GM23338 (cell line): Measurements from ENCODE around the gene FGD3. TPM values are rescaled to one million over a fixed set of nuclear protein-coding genes. Genes with fewer than 3 reads are reported as not detected.

ENCODE experiments used
- ATAC-seq: fragments of 200-7000 bp; cut with Tn5 transposase; 3 replicates; pipeline ENCODE4 v1.9.1; 2020
- DNase-seq: peaks from one replicate; pipeline ENCODE4 v3.0.0-alpha.2; 2015; ENCODE audit warnings: low spot score
- H2AFZ ChIP-seq: fragments of 200-600 bp; sonication (generic); 2 replicates; pipeline ENCODE4 v1.8.0; 2016; ENCODE audit warnings: antibody characterized with exemption, mild to moderate bottlenecking, moderate library complexity
- H3F3A ChIP-seq: fragments of 200-600 bp; sonication (generic); replicated peaks from 2 replicates; pipeline ENCODE4 v1.8.0; 2017; ENCODE audit warnings: antibody characterized with exemption, mixed run types, low read depth
- H3K27ac ChIP-seq: fragments of 200-600 bp; sonication (generic); 2 replicates; pipeline ENCODE4 v1.6.1; 2016; ENCODE audit warnings: low read depth
- H3K27me3 ChIP-seq: fragments of 200-600 bp; sonication (generic); 2 replicates; pipeline ENCODE4 v1.8.0; 2016; ENCODE audit warnings: mild to moderate bottlenecking, mixed run types, moderate library complexity; ENCODE audit not compliant: insufficient read depth
- H3K36me3 ChIP-seq: fragments of 200-600 bp; sonication (generic); 2 replicates; pipeline ENCODE4 v1.8.0; 2016; ENCODE audit warnings: mild to moderate bottlenecking; ENCODE audit not compliant: insufficient read depth
- H3K4me1 ChIP-seq: fragments of 200-600 bp; sonication (generic); 2 replicates; pipeline ENCODE4 v1.8.0; 2016; ENCODE audit warnings: mild to moderate bottlenecking, moderate library complexity; ENCODE audit not compliant: insufficient read depth
- H3K4me2 ChIP-seq: fragments of 200-600 bp; sonication (generic); 2 replicates; pipeline ENCODE4 v1.7.1; 2017; ENCODE audit warnings: mixed run types
- H3K4me3 ChIP-seq: fragments of 200-600 bp; sonication (generic); 2 replicates; pipeline ENCODE4 v1.6.1; 2016; ENCODE audit warnings: mixed run types
- H3K79me2 ChIP-seq: fragments of 200-600 bp; sonication (generic); replicated peaks from 2 replicates; pipeline ENCODE4 v1.8.0; 2017; ENCODE audit warnings: mild to moderate bottlenecking; ENCODE audit not compliant: insufficient read depth
- H3K9me2 ChIP-seq: fragments of 200-600 bp; sonication (generic); 2 replicates; pipeline ENCODE4 v1.8.0; 2017; ENCODE audit not compliant: insufficient read depth
- H4K20me1 ChIP-seq: fragments of 200-600 bp; sonication (generic); replicated peaks from 2 replicates; pipeline ENCODE4 v1.8.0; 2017; ENCODE audit warnings: mild to moderate bottlenecking; ENCODE audit not compliant: insufficient read depth
- H3K27ac Mint-ChIP-seq: 2 replicates; pipeline ENCODE4 v1.8.0; 2020; ENCODE audit warnings: inconsistent platforms, mild to moderate bottlenecking, moderate library complexity, mixed read lengths
- H3K27me3 Mint-ChIP-seq: 3 replicates; pipeline ENCODE4 v1.8.0; 2022; ENCODE audit warnings: low read depth, mild to moderate bottlenecking, moderate library complexity, mixed read lengths, inconsistent platforms; ENCODE audit not compliant: insufficient read depth, poor library complexity
- H3K36me3 Mint-ChIP-seq: 3 replicates; pipeline ENCODE4 v1.8.0; 2021; ENCODE audit warnings: low read depth, mild to moderate bottlenecking, inconsistent platforms, moderate library complexity, mixed read lengths
- H3K4me1 Mint-ChIP-seq: 3 replicates; pipeline ENCODE4 v1.8.0; 2020; ENCODE audit warnings: mild to moderate bottlenecking, inconsistent platforms, mixed read lengths
- H3K4me3 Mint-ChIP-seq: 3 replicates; pipeline ENCODE4 v1.8.0; 2021; ENCODE audit warnings: moderate library complexity, mild to moderate bottlenecking, inconsistent platforms, mixed read lengths
- H3K9me3 Mint-ChIP-seq: 3 replicates; pipeline ENCODE4 v1.8.0; 2020; ENCODE audit warnings: moderate library complexity, mild to moderate bottlenecking, inconsistent platforms, mixed read lengths
- CREB1 ChIP-seq: fragments of 250-450 bp; sonication (Bioruptor Pico); IDR thresholded peaks from 2 replicates; pipeline ENCODE4 v1.5.0; 2020; ENCODE audit warnings: low read depth, mild to moderate bottlenecking, moderate library complexity
- CTCF ChIP-seq, 2 experiments: fragments of 200-600 bp in 1 of 2; sonication (generic) in 1 of 2; conservative IDR thresholded peaks; 2 replicates each; pipeline versions ENCODE4 v1.5.1 to v1.6.1; 2016 to 2017; ENCODE audit warnings: antibody characterized with exemption in 2 of 2, low read depth in 2 of 2, mild to moderate bottlenecking in 2 of 2, moderate library complexity in 1 of 2
- EZH2 ChIP-seq: fragments of 200-600 bp; sonication (generic); IDR thresholded peaks from one replicate; pipeline ENCODE4 v1.8.0; 2017; ENCODE audit warnings: antibody characterized with exemption, mild to moderate bottlenecking, low read depth; ENCODE audit not compliant: unreplicated experiment
- JUNB ChIP-seq: IDR thresholded peaks from one replicate; pipeline ENCODE4 v1.6.1; 2016; ENCODE audit warnings: antibody characterized with exemption; ENCODE audit not compliant: unreplicated experiment
- POLR2AphosphoS5 ChIP-seq: IDR thresholded peaks from 2 replicates; pipeline ENCODE4 v1.6.1; 2016; ENCODE audit warnings: antibody characterized with exemption, low read depth
- STAT1 ChIP-seq: IDR thresholded peaks from one replicate; pipeline ENCODE4 v1.6.1; 2016; ENCODE audit warnings: antibody characterized with exemption; ENCODE audit not compliant: unreplicated experiment
- polyA plus RNA-seq: library from polyadenylated mRNA; unstranded; fragments of >200 nt; fragmentation: Nextera tagmentation; extraction: Ambion mirVana; gene quantifications from 2 replicates; pipeline ENCODE4 v1.2.1, GENCODE V29; 2016
- total RNA-seq: library from RNA; depleted of rRNA; stranded (reverse); fragments of >200 nt; shearing (Covaris generic); gene quantifications from 2 replicates; pipeline ENCODE4 v1.2.3, GENCODE V29; 2014
- TF ChIP-seq, protein P1 (sequence below): IDR thresholded peaks from 2 replicates; pipeline ENCODE4 v1.6.1; 2016; ENCODE audit warnings: antibody characterized with exemption
- TF ChIP-seq, protein P2 (sequence below): IDR thresholded peaks from one replicate; pipeline ENCODE4 v1.6.1; 2018; ENCODE audit warnings: antibody characterized with exemption; ENCODE audit not compliant: unreplicated experiment
- TF ChIP-seq, protein P3 (sequence below): fragments of 250-450 bp; sonication (Bioruptor Pico); IDR thresholded peaks from 2 replicates; pipeline ENCODE4 v1.5.0; 2020; ENCODE audit warnings: mild to moderate bottlenecking, moderate library complexity

FGD3 gene
- total and polyA plus RNA-seq, 2 experiments from 2014 or later = 0.95 to 1.7 TPM

DNA sequence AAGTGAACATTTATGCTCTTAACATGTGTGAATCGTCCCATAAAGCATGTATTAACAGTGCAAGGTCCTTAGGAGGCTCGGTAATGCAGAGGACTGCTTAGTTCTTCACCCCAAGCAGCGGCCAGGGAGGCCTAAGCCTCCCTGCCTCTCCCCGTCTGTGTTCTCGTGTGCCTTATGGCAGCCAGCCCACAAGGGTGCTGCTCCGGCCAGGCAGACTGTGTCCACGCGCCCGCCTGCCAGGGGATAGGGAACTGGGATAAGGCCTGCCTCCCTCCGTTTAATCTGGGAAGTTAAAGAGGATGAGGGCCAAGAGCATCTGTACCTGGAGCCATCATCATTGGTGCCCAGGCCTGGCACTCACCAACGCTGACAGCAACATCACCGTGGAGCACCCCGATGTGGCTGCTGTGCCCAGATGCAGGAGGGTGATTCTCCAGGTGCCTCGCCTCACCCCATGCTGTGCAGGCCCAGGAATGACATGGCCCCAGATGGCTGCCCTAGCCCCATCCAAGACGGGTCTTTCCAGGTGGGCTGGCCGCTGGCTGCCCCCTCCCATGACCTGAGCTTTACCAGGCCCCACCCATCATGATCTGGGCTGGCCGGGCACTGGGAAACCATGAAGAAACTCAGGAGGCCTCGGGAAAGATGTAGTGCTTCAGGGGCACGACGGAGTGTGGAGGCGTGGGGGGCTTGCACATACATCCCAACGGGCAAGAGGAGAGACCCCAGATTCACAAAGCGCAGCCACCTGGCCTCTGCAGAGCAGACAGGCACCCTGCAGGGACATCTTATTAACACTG, 75.6 kb downstream of the FGD3 start:
- H3K9me2 ChIP-seq = no peaks in the 10 kb centered on the region
- H3K27ac Mint-ChIP-seq = no peak overlapping the region
- no peak for DNase-seq
- no peak overlapping the region for H3K4me2 ChIP-seq
- H3K36me3 Mint-ChIP-seq = no peaks in the 10 kb centered on the region
- peaks cover under 1% of the 10 kb centered on the region; the same call in 1 of the 2 replicates for H3K4me1 ChIP-seq
- TF ChIP-seq EZH2 (no peak), JUNB (no peak), CTCF (conservative IDR thresholded peaks at IDR 0.05; ENCODE audit: low read depth in 2 of 2) (no peak), POLR2AphosphoS5 (no peak)
- TF ChIP-seq, protein P1, sequence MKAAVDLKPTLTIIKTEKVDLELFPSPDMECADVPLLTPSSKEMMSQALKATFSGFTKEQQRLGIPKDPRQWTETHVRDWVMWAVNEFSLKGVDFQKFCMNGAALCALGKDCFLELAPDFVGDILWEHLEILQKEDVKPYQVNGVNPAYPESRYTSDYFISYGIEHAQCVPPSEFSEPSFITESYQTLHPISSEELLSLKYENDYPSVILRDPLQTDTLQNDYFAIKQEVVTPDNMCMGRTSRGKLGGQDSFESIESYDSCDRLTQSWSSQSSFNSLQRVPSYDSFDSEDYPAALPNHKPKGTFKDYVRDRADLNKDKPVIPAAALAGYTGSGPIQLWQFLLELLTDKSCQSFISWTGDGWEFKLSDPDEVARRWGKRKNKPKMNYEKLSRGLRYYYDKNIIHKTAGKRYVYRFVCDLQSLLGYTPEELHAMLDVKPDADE = no peak
- H4K20me1 ChIP-seq = no peaks in the 10 kb centered on the region
- H3K27me3 ChIP-seq = no peaks in the 10 kb centered on the region
- ATAC-seq = no peak
- no peaks in the 10 kb centered on the region for H3K79me2 ChIP-seq
- H3K27me3 Mint-ChIP-seq = peaks cover 5% of the 10 kb centered on the region
- H3K9me3 Mint-ChIP-seq = no peaks in the 10 kb centered on the region
- no peak overlapping the region for H3K4me3 Mint-ChIP-seq
- no peaks in the 10 kb centered on the region for H3K36me3 ChIP-seq
- no peaks in the 10 kb centered on the region for H3F3A ChIP-seq
- H3K4me3 ChIP-seq = no peak overlapping the region
- H3K4me1 Mint-ChIP-seq = peaks cover 13% of the 10 kb centered on the region; the same call in 2 of the 3 replicates
- no peak overlapping the region for H3K27ac ChIP-seq
- no peak overlapping the region for H2AFZ ChIP-seq

DNA sequence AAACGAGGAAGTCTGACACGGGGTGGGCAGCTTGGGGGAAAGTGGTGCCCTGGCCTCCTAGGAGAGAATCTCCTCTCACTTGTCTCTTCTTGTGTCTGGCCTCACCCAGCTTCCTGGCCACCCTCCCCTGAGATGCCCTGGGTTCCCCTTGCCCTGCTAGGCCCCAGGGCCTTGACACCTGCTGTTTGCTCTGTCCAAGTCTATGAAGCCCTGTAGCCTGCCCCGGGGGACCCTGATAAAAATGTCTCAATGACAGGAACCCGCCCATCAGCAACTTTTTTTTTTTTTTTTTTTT, 76.1 kb downstream of the FGD3 start:
- H3K36me3 Mint-ChIP-seq = no peaks in the 10 kb centered on the region
- H3K4me2 ChIP-seq = no peak overlapping the region
- H3K27ac Mint-ChIP-seq = no peak overlapping the region
- H3K9me2 ChIP-seq = no peaks in the 10 kb centered on the region
- H2AFZ ChIP-seq = no peak overlapping the region
- DNase-seq (no peak), ATAC-seq (no peak)
- no peak overlapping the region for H3K4me3 ChIP-seq
- H4K20me1 ChIP-seq = no peaks in the 10 kb centered on the region
- H3K27ac ChIP-seq = no peak overlapping the region
- H3K4me1 ChIP-seq = peaks cover 6% of the 10 kb centered on the region; the same call in 1 of the 2 replicates
- no peaks in the 10 kb centered on the region for H3K36me3 ChIP-seq
- no peaks in the 10 kb centered on the region for H3K9me3 Mint-ChIP-seq
- no peaks in the 10 kb centered on the region for H3F3A ChIP-seq
- H3K27me3 Mint-ChIP-seq = peaks cover 5% of the 10 kb centered on the region
- H3K27me3 ChIP-seq = no peaks in the 10 kb centered on the region
- H3K79me2 ChIP-seq = no peaks in the 10 kb centered on the region
- H3K4me1 Mint-ChIP-seq = peaks cover 13% of the 10 kb centered on the region
- H3K4me3 Mint-ChIP-seq = no peak overlapping the region
- no peak for TF ChIP-seq POLR2AphosphoS5
- TF ChIP-seq STAT1 = no peak
- TF ChIP-seq CREB1 (CRISPR knock-in tag) = no peak
- TF ChIP-seq, protein P2, sequence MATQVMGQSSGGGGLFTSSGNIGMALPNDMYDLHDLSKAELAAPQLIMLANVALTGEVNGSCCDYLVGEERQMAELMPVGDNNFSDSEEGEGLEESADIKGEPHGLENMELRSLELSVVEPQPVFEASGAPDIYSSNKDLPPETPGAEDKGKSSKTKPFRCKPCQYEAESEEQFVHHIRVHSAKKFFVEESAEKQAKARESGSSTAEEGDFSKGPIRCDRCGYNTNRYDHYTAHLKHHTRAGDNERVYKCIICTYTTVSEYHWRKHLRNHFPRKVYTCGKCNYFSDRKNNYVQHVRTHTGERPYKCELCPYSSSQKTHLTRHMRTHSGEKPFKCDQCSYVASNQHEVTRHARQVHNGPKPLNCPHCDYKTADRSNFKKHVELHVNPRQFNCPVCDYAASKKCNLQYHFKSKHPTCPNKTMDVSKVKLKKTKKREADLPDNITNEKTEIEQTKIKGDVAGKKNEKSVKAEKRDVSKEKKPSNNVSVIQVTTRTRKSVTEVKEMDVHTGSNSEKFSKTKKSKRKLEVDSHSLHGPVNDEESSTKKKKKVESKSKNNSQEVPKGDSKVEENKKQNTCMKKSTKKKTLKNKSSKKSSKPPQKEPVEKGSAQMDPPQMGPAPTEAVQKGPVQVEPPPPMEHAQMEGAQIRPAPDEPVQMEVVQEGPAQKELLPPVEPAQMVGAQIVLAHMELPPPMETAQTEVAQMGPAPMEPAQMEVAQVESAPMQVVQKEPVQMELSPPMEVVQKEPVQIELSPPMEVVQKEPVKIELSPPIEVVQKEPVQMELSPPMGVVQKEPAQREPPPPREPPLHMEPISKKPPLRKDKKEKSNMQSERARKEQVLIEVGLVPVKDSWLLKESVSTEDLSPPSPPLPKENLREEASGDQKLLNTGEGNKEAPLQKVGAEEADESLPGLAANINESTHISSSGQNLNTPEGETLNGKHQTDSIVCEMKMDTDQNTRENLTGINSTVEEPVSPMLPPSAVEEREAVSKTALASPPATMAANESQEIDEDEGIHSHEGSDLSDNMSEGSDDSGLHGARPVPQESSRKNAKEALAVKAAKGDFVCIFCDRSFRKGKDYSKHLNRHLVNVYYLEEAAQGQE = no peak
- TF ChIP-seq, protein P3, sequence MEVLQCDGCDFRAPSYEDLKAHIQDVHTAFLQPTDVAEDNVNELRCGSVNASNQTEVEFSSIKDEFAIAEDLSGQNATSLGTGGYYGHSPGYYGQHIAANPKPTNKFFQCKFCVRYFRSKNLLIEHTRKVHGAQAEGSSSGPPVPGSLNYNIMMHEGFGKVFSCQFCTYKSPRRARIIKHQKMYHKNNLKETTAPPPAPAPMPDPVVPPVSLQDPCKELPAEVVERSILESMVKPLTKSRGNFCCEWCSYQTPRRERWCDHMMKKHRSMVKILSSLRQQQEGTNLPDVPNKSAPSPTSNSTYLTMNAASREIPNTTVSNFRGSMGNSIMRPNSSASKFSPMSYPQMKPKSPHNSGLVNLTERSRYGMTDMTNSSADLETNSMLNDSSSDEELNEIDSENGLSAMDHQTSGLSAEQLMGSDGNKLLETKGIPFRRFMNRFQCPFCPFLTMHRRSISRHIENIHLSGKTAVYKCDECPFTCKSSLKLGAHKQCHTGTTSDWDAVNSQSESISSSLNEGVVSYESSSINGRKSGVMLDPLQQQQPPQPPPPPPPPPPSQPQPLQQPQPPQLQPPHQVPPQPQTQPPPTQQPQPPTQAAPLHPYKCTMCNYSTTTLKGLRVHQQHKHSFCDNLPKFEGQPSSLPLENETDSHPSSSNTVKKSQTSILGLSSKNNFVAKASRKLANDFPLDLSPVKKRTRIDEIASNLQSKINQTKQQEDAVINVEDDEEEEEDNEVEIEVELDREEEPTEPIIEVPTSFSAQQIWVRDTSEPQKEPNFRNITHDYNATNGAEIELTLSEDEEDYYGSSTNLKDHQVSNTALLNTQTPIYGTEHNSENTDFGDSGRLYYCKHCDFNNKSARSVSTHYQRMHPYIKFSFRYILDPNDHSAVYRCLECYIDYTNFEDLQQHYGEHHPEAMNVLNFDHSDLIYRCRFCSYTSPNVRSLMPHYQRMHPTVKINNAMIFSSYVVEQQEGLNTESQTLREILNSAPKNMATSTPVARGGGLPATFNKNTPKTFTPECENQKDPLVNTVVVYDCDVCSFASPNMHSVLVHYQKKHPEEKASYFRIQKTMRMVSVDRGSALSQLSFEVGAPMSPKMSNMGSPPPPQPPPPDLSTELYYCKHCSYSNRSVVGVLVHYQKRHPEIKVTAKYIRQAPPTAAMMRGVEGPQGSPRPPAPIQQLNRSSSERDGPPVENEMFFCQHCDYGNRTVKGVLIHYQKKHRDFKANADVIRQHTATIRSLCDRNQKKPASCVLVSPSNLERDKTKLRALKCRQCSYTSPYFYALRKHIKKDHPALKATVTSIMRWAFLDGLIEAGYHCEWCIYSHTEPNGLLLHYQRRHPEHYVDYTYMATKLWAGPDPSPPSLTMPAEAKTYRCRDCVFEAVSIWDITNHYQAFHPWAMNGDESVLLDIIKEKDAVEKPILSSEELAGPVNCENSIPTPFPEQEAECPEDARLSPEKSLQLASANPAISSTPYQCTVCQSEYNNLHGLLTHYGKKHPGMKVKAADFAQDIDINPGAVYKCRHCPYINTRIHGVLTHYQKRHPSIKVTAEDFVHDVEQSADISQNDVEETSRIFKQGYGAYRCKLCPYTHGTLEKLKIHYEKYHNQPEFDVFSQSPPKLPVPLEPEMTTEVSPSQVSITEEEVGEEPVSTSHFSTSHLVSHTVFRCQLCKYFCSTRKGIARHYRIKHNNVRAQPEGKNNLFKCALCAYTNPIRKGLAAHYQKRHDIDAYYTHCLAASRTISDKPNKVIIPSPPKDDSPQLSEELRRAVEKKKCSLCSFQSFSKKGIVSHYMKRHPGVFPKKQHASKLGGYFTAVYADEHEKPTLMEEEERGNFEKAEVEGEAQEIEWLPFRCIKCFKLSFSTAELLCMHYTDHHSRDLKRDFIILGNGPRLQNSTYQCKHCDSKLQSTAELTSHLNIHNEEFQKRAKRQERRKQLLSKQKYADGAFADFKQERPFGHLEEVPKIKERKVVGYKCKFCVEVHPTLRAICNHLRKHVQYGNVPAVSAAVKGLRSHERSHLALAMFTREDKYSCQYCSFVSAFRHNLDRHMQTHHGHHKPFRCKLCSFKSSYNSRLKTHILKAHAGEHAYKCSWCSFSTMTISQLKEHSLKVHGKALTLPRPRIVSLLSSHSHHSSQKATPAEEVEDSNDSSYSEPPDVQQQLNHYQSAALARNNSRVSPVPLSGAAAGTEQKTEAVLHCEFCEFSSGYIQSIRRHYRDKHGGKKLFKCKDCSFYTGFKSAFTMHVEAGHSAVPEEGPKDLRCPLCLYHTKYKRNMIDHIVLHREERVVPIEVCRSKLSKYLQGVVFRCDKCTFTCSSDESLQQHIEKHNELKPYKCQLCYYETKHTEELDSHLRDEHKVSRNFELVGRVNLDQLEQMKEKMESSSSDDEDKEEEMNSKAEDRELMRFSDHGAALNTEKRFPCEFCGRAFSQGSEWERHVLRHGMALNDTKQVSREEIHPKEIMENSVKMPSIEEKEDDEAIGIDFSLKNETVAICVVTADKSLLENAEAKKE (CRISPR knock-in tag) = no peak
